Measurements from ENCODE around the gene DAGLA.

GRCh38 chr11:61695917-61696316, 15.7 kb downstream of the DAGLA start:
- no peak for TF ChIP-seq MAFK (conservative IDR thresholded peaks at IDR 0.05 in 1 of 2, IDR thresholded peaks at IDR 0.05 in 1 of 2; ENCODE audit: low read length in 2 of 2)
- TF ChIP-seq CHD2 (IDR thresholded peaks at IDR 0.05; ENCODE audit: low read depth, low read length) = no peak
- no peak for TF ChIP-seq THAP9 (CRISPR knock-in tag; IDR thresholded peaks at IDR 0.05; ENCODE audit: borderline replicate concordance)
- no peak for TF ChIP-seq ETS1 (CRISPR knock-in tag; IDR thresholded peaks at IDR 0.05)
- no peak for TF ChIP-seq ZNF572 (CRISPR knock-in tag; IDR thresholded peaks at IDR 0.05)
- no peak for TF ChIP-seq ZNF224 (CRISPR knock-in tag; IDR thresholded peaks at IDR 0.05)
- TF ChIP-seq POLR2A (IDR thresholded peaks at IDR 0.05; ENCODE audit: insufficient read depth in 1 of 2, low read depth in 2 of 2, low read length in 2 of 2) = no peak
- TF ChIP-seq PHF8 (CRISPR knock-in tag; IDR thresholded peaks at IDR 0.05) = no peak
- TF ChIP-seq ZMYM4 (CRISPR knock-in tag; IDR thresholded peaks at IDR 0.05) = no peak
- TF ChIP-seq CTCF (CRISPR knock-in tag; IDR thresholded peaks at IDR 0.05) = 0 out of 2 replicates have a peak, but pooled peaks have one; percentile 25
- TF ChIP-seq ZNF253 (CRISPR knock-in tag; IDR thresholded peaks at IDR 0.05; ENCODE audit: borderline replicate concordance) = no peak
- TF ChIP-seq PRDM10 (CRISPR knock-in tag; IDR thresholded peaks at IDR 0.05; ENCODE audit: low read depth) = no peak
